Thyroid gland (tissue), 4 donors: ENCODE results near the gene SPATA3.

ENCODE experiments used
- CTCF ChIP-seq, 6 experiments: fragments of 200-600 bp in 3 of 6; fragments of 450-650 bp in 3 of 6; sonication (generic) in 3 of 6; IDR thresholded peaks; one replicate each; pipeline ENCODE4 v1.5.1; 2016 to 2019; ENCODE audit warnings: antibody characterized with exemption in 6 of 6, mild to moderate bottlenecking in 2 of 6, inconsistent platforms in 1 of 6, moderate library complexity in 1 of 6
- POLR2A ChIP-seq, 2 donors: fragments of 450-650 bp; IDR thresholded peaks; one replicate each; pipeline ENCODE4 v1.6.1; 2017; ENCODE audit warnings: antibody characterized with exemption in 2 of 2, mild to moderate bottlenecking in 2 of 2, moderate library complexity in 1 of 2

DNA sequence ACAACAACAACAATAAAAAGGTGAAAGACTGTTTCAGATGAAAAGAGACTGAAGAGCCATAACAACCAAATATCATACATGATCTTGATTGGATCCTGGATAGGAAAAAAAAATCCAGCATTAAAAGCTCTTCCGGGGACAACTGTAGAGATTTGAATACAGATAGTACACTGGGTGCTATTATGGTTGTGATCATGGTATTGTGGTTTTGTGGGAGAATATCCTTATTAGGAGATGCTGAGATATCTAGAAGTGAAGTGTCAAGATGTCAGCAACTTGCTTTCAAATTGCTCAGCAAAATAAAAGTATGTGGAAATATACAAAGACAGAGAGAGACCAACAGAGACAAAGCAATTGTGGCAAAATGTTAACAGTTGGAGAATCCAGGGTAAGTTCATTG, 15.5 kb upstream of the SPATA3 start:
- no peak for TF ChIP-seq POLR2A (IDR thresholded peaks at IDR 0.05)
- no peak for TF ChIP-seq CTCF (IDR thresholded peaks at IDR 0.05)
